ENCODE measurements around the gene PRR3. TPM values are rescaled to one million over a fixed set of nuclear protein-coding genes. Genes with fewer than 3 reads are reported as not detected.
A peak's percentile ranks its signal among the peaks of the same experiment; 100 is the strongest.

The PRR3 gene
- total and polyA plus RNA-seq, 9 of the 15 experiments (the other 6 are each of a cell fraction or from before 2014, with no cell fraction given), result 23.5 to 59.6 (median 28.8) TPM

- DNase-seq (ENCODE audit: extremely low read depth in 1 of 4, low spot score in 3 of 4), result no peak
- no peak overlapping the region for H3K27ac ChIP-seq (ENCODE audit: extremely low read depth, low read depth, low read length)
Measured at GRCh38 chr6:30510419-30511168, 46.5 kb upstream of the PRR3 start.

DNA sequence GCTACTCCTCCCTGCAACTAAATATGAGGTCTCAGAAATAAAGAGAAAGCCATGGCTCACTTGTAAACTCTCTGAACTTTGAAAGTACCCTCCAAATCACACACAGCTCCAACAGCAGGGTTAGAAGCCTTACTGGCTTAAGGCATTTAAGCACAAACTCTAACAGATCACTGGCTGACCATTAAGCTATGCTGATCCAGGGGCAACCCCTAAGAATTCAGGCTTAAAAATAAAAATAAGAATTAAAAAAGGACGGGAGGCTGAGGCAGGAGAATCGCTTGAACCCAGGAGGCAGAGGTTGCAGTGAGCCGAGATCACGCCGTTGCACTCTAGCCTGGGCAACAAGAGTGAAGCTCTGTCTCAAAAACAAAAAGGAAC, 45.9 kb upstream of the PRR3 start:
- no peak overlapping the region for H3K27ac ChIP-seq (ENCODE audit: extremely low read depth, low read depth, low read length)
- no peak overlapping the region for H3K4me3 ChIP-seq
- 0 out of 2 replicates have a peak, but pooled peaks cover 4% of the 10 kb centered on the region for H3K9me3 ChIP-seq (replicated peaks; ENCODE audit: control insufficient read depth, insufficient read depth, low read depth, low read length)
- ChIA-PET POLR2A (interaction anchor here (0.6 to 1.3 kb wide), 7 partner anchors 15 to 104 kb away, joined by 3 to 5 read pairs (median 3); no protein-coding TSS in a partner anchor), CTCF (ENCODE audit: low intra/inter-chr PET ratio) (no interaction called here)
- H3K79me2 ChIP-seq (ENCODE audit: control insufficient read depth, insufficient read depth, low read length), result no peaks in the 10 kb centered on the region
- FAIRE-seq, result no peak
- no peak for DNase-seq (ENCODE audit: extremely low read depth in 1 of 4, low spot score in 3 of 4)
- intact Hi-C loops (cut with micrococcal nuclease) (no loop called here), in situ Hi-C loops (cut with MboI) (no loop called here)
- no peaks in the 10 kb centered on the region for H4K20me1 ChIP-seq (replicated peaks; ENCODE audit: control insufficient read depth, insufficient read depth, low read length)
- H3K27me3 ChIP-seq (ENCODE audit: control insufficient read depth in 2 of 2, insufficient read depth in 2 of 2, low read length in 2 of 2), result no peaks in the 10 kb centered on the region; a peak in 1 of 5 replicates
- H3K36me3 ChIP-seq (ENCODE audit: control insufficient read depth, insufficient read depth, low read length), result no peaks in the 10 kb centered on the region
- 61% methylated on average over 5 of the region's 5 CpGs for WGBS (ENCODE audit: insufficient coverage, low coverage, missing lambda C conversion rate)
- H2AFZ ChIP-seq (ENCODE audit: low read depth, low read length), result peak overlapping the region; percentile 71
- no peak for ATAC-seq
- H3K9me1 ChIP-seq (ENCODE audit: control insufficient read depth, insufficient read depth, low read length), result no peaks in the 10 kb centered on the region
- no peak for TF ChIP-seq FOXA3 (CRISPR knock-in tag; conservative IDR thresholded peaks at IDR 0.05 in 1 of 2, IDR thresholded peaks at IDR 0.05 in 1 of 2)
- no peak for TF ChIP-seq CC2D1A (IDR thresholded peaks at IDR 0.05)
- no peak for TF ChIP-seq ZNF436 (CRISPR knock-in tag; IDR thresholded peaks at IDR 0.05)
- no peak for TF ChIP-seq TSC22D4 (tag; IDR thresholded peaks at IDR 0.05)
- no peak for TF ChIP-seq ZNF695 (CRISPR knock-in tag; IDR thresholded peaks at IDR 0.05)
- TF ChIP-seq ELK3 (CRISPR knock-in tag; IDR thresholded peaks at IDR 0.05), result no peak
- no peak overlapping the region for H3K9ac ChIP-seq (ENCODE audit: insufficient read depth in 1 of 2, low read depth in 2 of 2, low read length in 2 of 2)
- H3K4me2 ChIP-seq (ENCODE audit: insufficient read depth, low read length), result no peak overlapping the region
- BruUV-seq (replicated peaks), result no TSS peak
- peaks cover 6 to 28% of the 10 kb centered on the region in 2 experiments; a peak in 4 of 5 replicates for H3K4me1 ChIP-seq (replicated peaks in 1 of 2; ENCODE audit: control insufficient read depth in 2 of 2, insufficient read depth in 2 of 2, low read length in 2 of 2)

More at GRCh38 chr6:30510419-30511168, 46.5 kb upstream of the PRR3 start:
- CTCF ChIA-PET (ENCODE audit: low intra/inter-chr PET ratio), result no interaction called here
- Histone ChIP-seq H3K4me1 (replicated peaks in 1 of 2; ENCODE audit: control insufficient read depth in 2 of 2, insufficient read depth in 2 of 2, low read length in 2 of 2) (peaks cover 2 to 26% of the 10 kb centered on the region in 2 experiments; a peak in 4 of 5 replicates), H3K9me1 (ENCODE audit: control insufficient read depth, insufficient read depth, low read length) (no peaks in the 10 kb centered on the region), H4K20me1 (replicated peaks; ENCODE audit: control insufficient read depth, insufficient read depth, low read length) (no peaks in the 10 kb centered on the region), H3K9me3 (replicated peaks; ENCODE audit: control insufficient read depth, insufficient read depth, low read depth, low read length) (0 out of 2 replicates have a peak, but pooled peaks cover 4% of the 10 kb centered on the region), H2AFZ (ENCODE audit: low read depth, low read length) (peak overlapping the region; percentile 71), H3K4me2 (ENCODE audit: insufficient read depth, low read length) (no peak overlapping the region), H3K4me3 (no peak overlapping the region), H3K36me3 (ENCODE audit: control insufficient read depth, insufficient read depth, low read length) (no peaks in the 10 kb centered on the region), H3K79me2 (ENCODE audit: control insufficient read depth, insufficient read depth, low read length) (no peaks in the 10 kb centered on the region), H3K27me3 (ENCODE audit: control insufficient read depth in 2 of 2, insufficient read depth in 2 of 2, low read length in 2 of 2) (no peaks in the 10 kb centered on the region; a peak in 1 of 5 replicates), H3K9ac (ENCODE audit: insufficient read depth in 1 of 2, low read depth in 2 of 2, low read length in 2 of 2) (no peak overlapping the region)
- intact Hi-C loops (cut with micrococcal nuclease), result no loop called here
- peak; percentile 23 for TF ChIP-seq RBM25 (IDR thresholded peaks at IDR 0.05; ENCODE audit: low read depth, low read length, severe bottlenecking)
- TF ChIP-seq, protein P1, sequence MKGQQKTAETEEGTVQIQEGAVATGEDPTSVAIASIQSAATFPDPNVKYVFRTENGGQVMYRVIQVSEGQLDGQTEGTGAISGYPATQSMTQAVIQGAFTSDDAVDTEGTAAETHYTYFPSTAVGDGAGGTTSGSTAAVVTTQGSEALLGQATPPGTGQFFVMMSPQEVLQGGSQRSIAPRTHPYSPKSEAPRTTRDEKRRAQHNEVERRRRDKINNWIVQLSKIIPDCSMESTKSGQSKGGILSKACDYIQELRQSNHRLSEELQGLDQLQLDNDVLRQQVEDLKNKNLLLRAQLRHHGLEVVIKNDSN (CRISPR knock-in tag; IDR thresholded peaks at IDR 0.05), result no peak
- TF ChIP-seq ZNF121 (CRISPR knock-in tag; conservative IDR thresholded peaks at IDR 0.05), result peak; percentile 41; the same call in 1 of the 2 replicates
- in situ Hi-C loops (cut with MboI), result no loop called here
- ATAC-seq (no peak), FAIRE-seq (no peak)
- WGBS (ENCODE audit: insufficient coverage, low coverage, missing lambda C conversion rate), result 79% methylated on average over 10 of the region's 10 CpGs
- BruUV-seq (replicated peaks), result no TSS peak
- POLR2A ChIA-PET, result interaction anchor here (0.6 to 2.4 kb wide), 9 partner anchors 10 to 105 kb away, joined by 3 to 8 read pairs (median 4); no protein-coding TSS in a partner anchor
